EL (cell line): ENCODE measurements around the gene TTC27.

Source experiments
- DNase-seq: peaks from one replicate; pipeline ENCODE4 v3.0.0-alpha.2; 2016

TTC27 gene

GRCh38 chr2:32758232-32758631 lies 130.4 kb downstream of the TTC27 start:
- no peak for DNase-seq

- no peak for DNase-seq
These were observed 132.8 kb downstream of the TTC27 start for GRCh38 chr2:32760628-32761027.

GRCh38 chr2:32768387-32769174 lies 140.7 kb downstream of the TTC27 start:
- no peak for DNase-seq

- DNase-seq, result no peak
These were observed 142.5 kb downstream of the TTC27 start for GRCh38 chr2:32770360-32770759.

GRCh38 chr2:32772638-32773447 lies 145.0 kb downstream of the TTC27 start:
- peak; percentile 67 for DNase-seq

- no peak for DNase-seq
These were observed 145.6 kb downstream of the TTC27 start for GRCh38 chr2:32773448-32773808.

- no peak for DNase-seq
These were observed 148.1 kb downstream of the TTC27 start for GRCh38 chr2:32775954-32776353.

GRCh38 chr2:32777714-32778113 lies 149.9 kb downstream of the TTC27 start:
- DNase-seq, result no peak

- DNase-seq, result no peak
These were observed 153.1 kb downstream of the TTC27 start for GRCh38 chr2:32780961-32781360.

- no peak for DNase-seq
These were observed 155.6 kb downstream of the TTC27 start for GRCh38 chr2:32783469-32783868.

- no peak for DNase-seq
These were observed 156.1 kb downstream of the TTC27 start for GRCh38 chr2:32783933-32784332.

GRCh38 chr2:32787207-32787606 lies 159.4 kb downstream of the TTC27 start:
- DNase-seq, result no peak

GRCh38 chr2:32788114-32788513 lies 160.3 kb downstream of the TTC27 start:
- DNase-seq, result no peak

GRCh38 chr2:32792416-32792815 lies 164.6 kb downstream of the TTC27 start:
- no peak for DNase-seq

- DNase-seq, result peak; percentile 8
These were observed 171.0 kb downstream of the TTC27 start for GRCh38 chr2:32798829-32799228.

- no peak for DNase-seq
These were observed 173.9 kb downstream of the TTC27 start for GRCh38 chr2:32801741-32802140.

GRCh38 chr2:32802877-32803276 lies 175.0 kb downstream of the TTC27 start:
- no peak for DNase-seq

GRCh38 chr2:32804205-32804604 lies 176.4 kb downstream of the TTC27 start:
- DNase-seq, result no peak

- peak; percentile 16 for DNase-seq
These were observed 177.6 kb downstream of the TTC27 start for GRCh38 chr2:32805104-32806095.

- no peak for DNase-seq
These were observed 179.0 kb downstream of the TTC27 start for GRCh38 chr2:32806857-32807256.

- no peak for DNase-seq
These were observed 179.8 kb downstream of the TTC27 start for GRCh38 chr2:32807662-32808061.

GRCh38 chr2:32810909-32811495 lies 183.2 kb downstream of the TTC27 start:
- DNase-seq, result no peak

- DNase-seq, result no peak
These were observed 183.8 kb downstream of the TTC27 start for GRCh38 chr2:32811696-32812095.
